Fibroblast of villous mesenchyme (primary cell): ENCODE data around the gene TAC4. TPM values are rescaled to one million over a fixed set of nuclear protein-coding genes. Genes with fewer than 3 reads are reported as not detected.
A peak's percentile ranks its signal among the peaks of the same experiment; 100 is the strongest.

Source experiments
- DNase-seq: peaks from one replicate; pipeline ENCODE4 v3.0.0-alpha.2; 2010; ENCODE audit warnings: low read depth
- H3K4me3 ChIP-seq: 2 replicates; pipeline ENCODE4 v1.5.1; 2011; ENCODE audit warnings: low read depth, mild to moderate bottlenecking, low read length
- total RNA-seq: library from RNA; depleted of rRNA; stranded (reverse); fragments of >200 nt; gene quantifications from 2 replicates; pipeline ENCODE4 v1.2.3, GENCODE V29; 2012
- TF ChIP-seq, protein P1 (sequence below): IDR thresholded peaks from 2 replicates; pipeline ENCODE4 v1.5.1; 2012; ENCODE audit warnings: low read depth, mild to moderate bottlenecking, low read length; ENCODE audit not compliant: insufficient read depth

TAC4 gene
- total RNA-seq, 1 donor, result not detected

DNA sequence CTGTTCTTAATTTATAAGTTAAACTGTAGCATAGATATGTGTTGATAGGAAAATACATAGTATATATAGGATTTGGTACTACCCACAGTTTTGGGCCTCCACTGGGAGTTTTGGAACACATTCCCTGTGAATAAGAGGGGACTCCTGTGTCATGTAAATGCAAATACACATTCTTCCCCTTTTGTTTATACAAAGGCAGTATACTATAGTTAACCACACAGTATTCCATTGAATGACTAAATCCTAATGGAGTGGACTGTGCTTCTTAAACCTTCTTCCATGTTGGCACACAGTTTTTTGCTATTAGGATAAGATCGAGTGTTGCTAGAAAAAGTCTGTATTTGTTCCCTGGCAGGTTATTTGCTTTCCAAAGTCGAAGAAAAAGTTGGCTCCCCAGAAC, 22.2 kb downstream of the TAC4 start:
- no peak for DNase-seq
- no peak overlapping the region for H3K4me3 ChIP-seq
- TF ChIP-seq, protein P1, sequence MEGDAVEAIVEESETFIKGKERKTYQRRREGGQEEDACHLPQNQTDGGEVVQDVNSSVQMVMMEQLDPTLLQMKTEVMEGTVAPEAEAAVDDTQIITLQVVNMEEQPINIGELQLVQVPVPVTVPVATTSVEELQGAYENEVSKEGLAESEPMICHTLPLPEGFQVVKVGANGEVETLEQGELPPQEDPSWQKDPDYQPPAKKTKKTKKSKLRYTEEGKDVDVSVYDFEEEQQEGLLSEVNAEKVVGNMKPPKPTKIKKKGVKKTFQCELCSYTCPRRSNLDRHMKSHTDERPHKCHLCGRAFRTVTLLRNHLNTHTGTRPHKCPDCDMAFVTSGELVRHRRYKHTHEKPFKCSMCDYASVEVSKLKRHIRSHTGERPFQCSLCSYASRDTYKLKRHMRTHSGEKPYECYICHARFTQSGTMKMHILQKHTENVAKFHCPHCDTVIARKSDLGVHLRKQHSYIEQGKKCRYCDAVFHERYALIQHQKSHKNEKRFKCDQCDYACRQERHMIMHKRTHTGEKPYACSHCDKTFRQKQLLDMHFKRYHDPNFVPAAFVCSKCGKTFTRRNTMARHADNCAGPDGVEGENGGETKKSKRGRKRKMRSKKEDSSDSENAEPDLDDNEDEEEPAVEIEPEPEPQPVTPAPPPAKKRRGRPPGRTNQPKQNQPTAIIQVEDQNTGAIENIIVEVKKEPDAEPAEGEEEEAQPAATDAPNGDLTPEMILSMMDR, result no peak

DNA sequence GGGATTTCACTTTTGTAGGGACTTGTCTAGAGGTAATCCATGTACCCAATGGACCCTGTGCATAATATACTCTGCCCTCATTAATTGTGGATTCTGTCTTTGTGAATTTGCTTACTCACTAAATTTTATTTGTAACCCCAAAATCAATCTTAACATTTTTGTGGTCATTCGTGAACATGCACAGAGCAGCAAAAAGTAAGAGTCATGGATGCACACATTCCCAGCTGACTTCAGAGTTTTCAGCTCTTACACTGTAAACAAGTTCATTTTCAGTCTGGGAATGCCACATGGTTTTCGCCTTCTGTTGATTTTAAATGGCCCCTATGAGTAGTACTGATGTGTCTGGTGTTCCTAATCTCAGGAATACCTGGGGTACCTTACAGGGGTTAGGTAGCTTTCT, 24.3 kb downstream of the TAC4 start:
- TF ChIP-seq, protein P1, result no peak
- H3K4me3 ChIP-seq, result no peak overlapping the region
- DNase-seq, result peak; percentile 84

GRCh38 chr17:49822829-49823228, 25.0 kb downstream of the TAC4 start:
- TF ChIP-seq, protein P1, result no peak
- DNase-seq, result peak; percentile 92
- no peak overlapping the region for H3K4me3 ChIP-seq

GRCh38 chr17:49821916-49822315, 26.0 kb downstream of the TAC4 start:
- no peak for DNase-seq
- H3K4me3 ChIP-seq, result no peak overlapping the region
- TF ChIP-seq, protein P1, result no peak

- no peak for DNase-seq
- TF ChIP-seq, protein P1, result no peak
- no peak overlapping the region for H3K4me3 ChIP-seq
Measured at GRCh38 chr17:49821466-49821865, 26.4 kb downstream of the TAC4 start.

DNA sequence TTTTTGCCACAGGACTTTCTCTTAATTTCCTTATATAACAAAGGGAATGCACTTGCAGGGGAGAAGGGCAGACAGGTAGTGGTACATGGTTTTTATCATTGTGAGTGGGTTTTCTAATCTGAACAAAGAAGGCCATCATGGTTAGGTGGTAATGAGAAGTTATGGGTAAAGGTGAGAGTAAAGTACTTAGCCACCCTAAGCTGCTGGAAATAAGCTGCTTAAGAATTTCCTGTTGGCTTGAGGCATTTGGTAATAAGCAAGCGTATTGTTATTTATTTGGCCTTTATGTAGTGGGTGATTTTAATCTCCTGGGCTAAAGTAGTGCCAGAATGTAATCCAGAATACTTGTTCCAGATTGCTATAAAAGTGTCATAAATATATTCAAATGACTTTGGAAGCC, 27.1 kb downstream of the TAC4 start:
- H3K4me3 ChIP-seq, result no peak overlapping the region
- TF ChIP-seq, protein P1, result no peak
- DNase-seq, result no peak

DNA sequence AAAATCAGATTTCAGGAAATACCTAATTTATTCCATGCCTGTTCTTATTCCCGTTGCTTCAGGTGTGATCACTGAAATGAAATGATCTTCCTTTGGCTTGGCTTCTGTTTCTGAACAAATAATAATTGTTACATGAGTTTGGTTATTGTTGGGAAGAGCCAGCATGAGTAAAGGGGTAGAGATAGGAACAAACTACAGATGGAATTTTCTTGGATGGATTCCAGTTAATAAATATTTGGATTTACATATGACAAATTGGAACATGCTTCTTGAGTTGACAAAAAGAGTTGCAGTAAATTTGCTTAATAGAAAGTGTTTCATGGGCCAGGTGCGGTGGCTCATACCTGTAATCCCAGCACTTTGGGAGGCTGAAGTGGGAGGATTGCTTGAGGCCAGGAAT, 28.2 kb downstream of the TAC4 start:
- TF ChIP-seq, protein P1, result no peak

More for the DNA sequence above, 28.2 kb downstream of the TAC4 start:
- no peak overlapping the region for H3K4me3 ChIP-seq
- no peak for DNase-seq
